Right atrium auricular region (tissue), 2 donors: Measurements from ENCODE around the gene MAPKBP1. TPM values are rescaled to one million over a fixed set of nuclear protein-coding genes. Genes with fewer than 3 reads are reported as not detected.

ENCODE experiments used
- DNase-seq: peaks from one replicate; pipeline ENCODE4 v3.0.0-alpha.2; 2019; ENCODE audit warnings: low spot score
- H3K27ac ChIP-seq, 2 donors: fragments of 200-600 bp; sonication (generic); 1 replicate in 1 of 2; 2 replicates in 1 of 2; pipeline ENCODE4 v1.5.1; 2016 to 2019
- H3K27me3 ChIP-seq, 2 donors: fragments of 200-600 bp; sonication (generic); one replicate each; pipeline versions ENCODE4 v1.5.1 to v1.6.0; 2017 to 2019
- H3K36me3 ChIP-seq: fragments of 200-600 bp; sonication (generic); one replicate; pipeline ENCODE4 v1.5.1; 2016
- H3K4me1 ChIP-seq, 2 donors: fragments of 200-600 bp; sonication (generic); one replicate each; pipeline versions ENCODE4 v1.5.1 to v1.6.0; 2017 to 2019
- H3K4me3 ChIP-seq, 2 donors: fragments of 200-600 bp; sonication (generic); 1 replicate in 1 of 2; 2 replicates in 1 of 2; pipeline ENCODE4 v1.5.1; 2017 to 2019; ENCODE audit warnings: mild to moderate bottlenecking in 1 of 2, moderate library complexity in 1 of 2
- H3K9me3 ChIP-seq, 2 donors: fragments of 200-600 bp; sonication (generic); one replicate each; pipeline ENCODE4 v1.5.1; 2019
- CTCF ChIP-seq, 2 donors: fragments of 200-600 bp; sonication (generic); IDR thresholded peaks; one replicate each; pipeline ENCODE4 v1.5.1; 2019; ENCODE audit warnings: antibody characterized with exemption in 2 of 2
- total RNA-seq, 2 donors: library from RNA; depleted of rRNA; stranded (reverse); fragments of >200 nt; gene quantifications; one replicate each; pipeline ENCODE4 v1.1.0, GENCODE V29; 2016

The MAPKBP1 gene
- total RNA-seq, 2 donors from 2014 or later = 10.5 TPM

GRCh38 chr15:41860049-41860828 lies 86.0 kb downstream of the MAPKBP1 start:
- Histone ChIP-seq H3K27me3 (no peaks in the 10 kb centered on the region), H3K9me3 (no peaks in the 10 kb centered on the region), H3K4me3 (no peak overlapping the region), H3K4me1 (no peaks in the 10 kb centered on the region), H3K36me3 (no peaks in the 10 kb centered on the region), H3K27ac (no peak overlapping the region)
- no peak for TF ChIP-seq CTCF (IDR thresholded peaks at IDR 0.05)
- DNase-seq = no peak

- H3K9me3 ChIP-seq = no peaks in the 10 kb centered on the region
- no peaks in the 10 kb centered on the region for H3K4me1 ChIP-seq
- H3K27ac ChIP-seq = no peak overlapping the region
- DNase-seq = no peak
- no peaks in the 10 kb centered on the region for H3K27me3 ChIP-seq
- no peaks in the 10 kb centered on the region for H3K36me3 ChIP-seq
- no peak for TF ChIP-seq CTCF (IDR thresholded peaks at IDR 0.05)
- no peak overlapping the region for H3K4me3 ChIP-seq
Measured at GRCh38 chr15:41861736-41862356, 87.6 kb downstream of the MAPKBP1 start.

GRCh38 chr15:41862515-41863116 lies 88.3 kb downstream of the MAPKBP1 start:
- no peaks in the 10 kb centered on the region for H3K9me3 ChIP-seq
- H3K27me3 ChIP-seq = no peaks in the 10 kb centered on the region
- no peak overlapping the region for H3K27ac ChIP-seq
- no peaks in the 10 kb centered on the region for H3K4me1 ChIP-seq
- H3K36me3 ChIP-seq = no peaks in the 10 kb centered on the region
- H3K4me3 ChIP-seq = no peak overlapping the region
- DNase-seq = no peak
- no peak for TF ChIP-seq CTCF (IDR thresholded peaks at IDR 0.05)

DNA sequence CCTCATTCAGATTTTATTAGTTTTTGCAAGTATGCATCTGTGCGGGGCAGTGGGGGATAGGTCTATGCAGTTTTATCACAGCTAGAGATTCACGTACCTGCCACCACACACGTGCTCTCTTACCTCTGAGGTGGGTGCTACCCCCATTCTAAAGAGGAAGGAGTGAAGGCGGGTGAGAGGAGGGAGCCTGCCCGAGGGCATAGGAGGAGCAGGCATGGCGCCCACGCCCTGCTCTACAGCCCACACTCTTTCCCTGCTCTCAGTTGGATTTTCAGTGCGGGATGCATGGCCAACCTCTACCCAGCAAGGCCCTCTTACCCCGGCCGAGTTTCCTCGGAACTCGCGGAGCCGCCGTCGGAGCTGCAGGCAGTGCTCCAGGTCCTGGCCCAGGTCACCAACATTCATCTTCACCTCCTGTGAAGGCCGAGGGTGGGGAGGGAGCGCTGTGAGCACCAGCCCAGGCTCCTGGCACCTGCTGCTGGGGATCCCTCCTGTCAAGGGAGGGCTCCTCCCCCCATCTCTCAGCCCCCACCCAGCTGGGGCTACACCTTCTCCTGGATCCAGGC lies 91.3 kb downstream of the MAPKBP1 start:
- DNase-seq = no peak
- H3K9me3 ChIP-seq = no peaks in the 10 kb centered on the region
- no peak overlapping the region for H3K4me3 ChIP-seq
- H3K27me3 ChIP-seq = no peaks in the 10 kb centered on the region
- no peaks in the 10 kb centered on the region for H3K36me3 ChIP-seq
- no peaks in the 10 kb centered on the region for H3K4me1 ChIP-seq
- H3K27ac ChIP-seq = no peak overlapping the region
- no peak for TF ChIP-seq CTCF (IDR thresholded peaks at IDR 0.05)

GRCh38 chr15:41866263-41866703 lies 92.0 kb downstream of the MAPKBP1 start:
- H3K36me3 ChIP-seq = no peaks in the 10 kb centered on the region
- H3K4me1 ChIP-seq = no peaks in the 10 kb centered on the region
- TF ChIP-seq CTCF (IDR thresholded peaks at IDR 0.05) = no peak
- H3K9me3 ChIP-seq = no peaks in the 10 kb centered on the region
- H3K4me3 ChIP-seq = no peak overlapping the region
- H3K27ac ChIP-seq = no peak overlapping the region
- no peak for DNase-seq
- H3K27me3 ChIP-seq = no peaks in the 10 kb centered on the region
